Bronchial epithelial cell (primary cell): Measurements from ENCODE around the gene AKR7A2. TPM values are rescaled to one million over a fixed set of nuclear protein-coding genes. Genes with fewer than 3 reads are reported as not detected.

Experiments used
- DNase-seq: peaks from one replicate; pipeline ENCODE4 v3.0.0-alpha.2; 2010; ENCODE audit warnings: low read depth
- FAIRE-seq: peaks from 2 replicates; lab custom pipeline; 2011; peaks lifted over from hg19 to GRCh38; lab: Jason Lieb, UNC
- H3K27me3 ChIP-seq: 2 replicates; pipeline ENCODE4 v1.5.1; 2011; ENCODE audit warnings: low read length; ENCODE audit not compliant: control insufficient read depth, insufficient read depth
- H3K36me3 ChIP-seq: 2 replicates; pipeline ENCODE4 v1.5.1; 2011; ENCODE audit warnings: low read length; ENCODE audit not compliant: control insufficient read depth, insufficient read depth
- H3K4me3 ChIP-seq: 2 replicates; pipeline ENCODE4 v1.5.1; 2011; ENCODE audit warnings: mild to moderate bottlenecking, low read depth, low read length, control low read depth
- CTCF ChIP-seq: IDR thresholded peaks from 2 replicates; pipeline ENCODE4 v1.5.1; 2011; ENCODE audit warnings: mild to moderate bottlenecking, moderate library complexity, low read length, control low read depth, inconsistent platforms; ENCODE audit not compliant: insufficient read depth, severe bottlenecking
- total RNA-seq: library from RNA; depleted of rRNA; stranded (reverse); fragments of >200 nt; gene quantifications from 2 replicates; pipeline ENCODE4 v1.2.1, GENCODE V29; 2014

The AKR7A2 gene
- total RNA-seq, 1 donor from 2014 or later: 54.8 TPM

GRCh38 chr1:19331262-19331878 lies 19.4 kb upstream of the AKR7A2 start:
- FAIRE-seq (no peak), DNase-seq (no peak)
- H3K36me3 ChIP-seq: peaks cover 9% of the 10 kb centered on the region
- no peak for TF ChIP-seq CTCF
- no peak overlapping the region for H3K4me3 ChIP-seq
- no peaks in the 10 kb centered on the region for H3K27me3 ChIP-seq

- TF ChIP-seq CTCF: no peak
- H3K36me3 ChIP-seq: peaks cover 16% of the 10 kb centered on the region
- FAIRE-seq (no peak), DNase-seq (no peak)
- no peaks in the 10 kb centered on the region for H3K27me3 ChIP-seq
- no peak overlapping the region for H3K4me3 ChIP-seq
These were observed 18.6 kb upstream of the AKR7A2 start for GRCh38 chr1:19330449-19331135.

DNA sequence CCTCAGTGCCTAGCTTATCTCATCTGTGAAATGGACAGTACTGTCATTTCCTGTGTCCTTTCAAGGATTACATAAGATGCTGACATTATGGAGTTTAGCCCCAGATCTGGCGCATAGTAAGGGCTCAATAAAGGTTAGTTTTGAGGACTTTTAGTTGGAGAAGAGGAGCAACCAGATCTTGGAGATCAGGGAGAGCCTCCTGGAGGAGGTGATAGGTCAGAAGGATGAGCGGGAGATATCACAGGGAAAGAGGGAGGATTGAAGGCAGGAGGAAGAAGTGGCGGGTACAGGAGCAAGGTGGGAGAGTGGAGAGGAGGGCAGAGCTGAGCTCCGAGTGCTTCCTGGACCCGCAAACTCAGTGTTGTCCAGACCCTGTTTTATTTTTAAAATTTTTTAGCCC lies 17.7 kb upstream of the AKR7A2 start:
- FAIRE-seq (no peak), DNase-seq (no peak)
- TF ChIP-seq CTCF: no peak
- peaks cover 22% of the 10 kb centered on the region for H3K36me3 ChIP-seq
- H3K27me3 ChIP-seq: no peaks in the 10 kb centered on the region
- no peak overlapping the region for H3K4me3 ChIP-seq

DNA sequence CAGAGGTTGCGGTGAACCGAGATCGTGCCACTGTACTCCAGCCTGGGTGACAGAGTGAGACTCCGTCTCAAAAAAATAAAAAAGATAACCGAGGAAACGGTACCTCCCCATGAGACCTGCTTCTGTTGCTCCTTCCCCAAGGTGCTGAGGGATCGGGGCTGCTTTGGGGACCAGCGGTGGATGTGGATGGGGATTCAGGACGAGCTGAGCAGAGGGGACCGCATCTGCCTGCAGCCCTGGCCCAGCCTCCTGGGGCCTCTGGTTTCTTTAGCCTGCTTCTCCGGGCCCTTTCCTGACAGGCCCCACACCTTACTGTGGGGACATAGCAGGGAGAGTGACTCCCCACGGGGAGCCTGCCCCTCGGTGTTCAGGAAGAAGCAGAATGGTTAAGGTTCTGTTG lies 17.2 kb upstream of the AKR7A2 start:
- no peak for FAIRE-seq
- Histone ChIP-seq H3K4me3 (no peak overlapping the region), H3K36me3 (peaks cover 25% of the 10 kb centered on the region), H3K27me3 (no peaks in the 10 kb centered on the region)
- no peak for DNase-seq
- TF ChIP-seq CTCF: no peak

GRCh38 chr1:19328486-19328885 lies 16.5 kb upstream of the AKR7A2 start:
- FAIRE-seq: no peak
- Histone ChIP-seq H3K36me3 (peaks cover 27% of the 10 kb centered on the region), H3K4me3 (no peak overlapping the region), H3K27me3 (no peaks in the 10 kb centered on the region)
- no peak for TF ChIP-seq CTCF
- no peak for DNase-seq

DNA sequence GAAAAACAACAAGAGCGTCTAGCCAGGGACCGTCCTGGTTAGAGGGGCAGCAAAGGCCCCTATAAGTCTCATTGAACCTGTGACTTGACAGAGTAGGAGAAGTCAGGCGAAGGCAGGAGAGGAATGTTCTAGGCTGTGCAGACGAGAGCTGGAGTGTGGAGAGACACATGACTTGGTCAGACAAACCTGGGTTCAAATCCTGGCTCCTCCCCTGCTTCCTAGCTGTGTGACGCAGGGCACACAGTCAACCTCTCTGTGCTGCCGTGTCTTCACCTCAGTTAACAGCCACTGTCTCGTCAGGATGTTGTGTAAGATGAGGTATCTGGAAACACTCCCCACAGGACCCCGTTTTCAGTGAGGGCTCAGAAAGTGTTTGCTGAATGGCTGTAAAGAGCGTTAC lies 15.8 kb upstream of the AKR7A2 start:
- H3K36me3 ChIP-seq: peaks cover 27% of the 10 kb centered on the region
- no peak overlapping the region for H3K4me3 ChIP-seq
- DNase-seq (no peak), FAIRE-seq (peak; percentile 75)
- no peaks in the 10 kb centered on the region for H3K27me3 ChIP-seq
- TF ChIP-seq CTCF: no peak
